Measurements from ENCODE around the gene SFXN5.

SFXN5 gene

GRCh38 chr2:73112026-73112912 is 40.8 kb upstream of the SFXN5 start (continued):
- TF ChIP-seq ZBTB10 (tag by site-specific recombination; IDR thresholded peaks at IDR 0.05) (0 out of 2 replicates have a peak, but pooled peaks have one; percentile 16), ZSCAN5A (tag by site-specific recombination; IDR thresholded peaks at IDR 0.05) (no peak), ZNF10 (tag by site-specific recombination; IDR thresholded peaks at IDR 0.05) (0 out of 2 replicates have a peak, but pooled peaks have one; percentile 15), OVOL3 (tag by site-specific recombination; IDR thresholded peaks at IDR 0.05) (no peak), AEBP2 (tag by site-specific recombination; IDR thresholded peaks at IDR 0.05; ENCODE audit: borderline replicate concordance) (no peak), SP3 (tag by site-specific recombination; IDR thresholded peaks at IDR 0.05) (peak; percentile 32; the same call in 1 of the 2 replicates), MZF1 (tag by site-specific recombination; IDR thresholded peaks at IDR 0.05; ENCODE audit: borderline replicate concordance) (no peak), ZNF140 (tag by site-specific recombination; IDR thresholded peaks at IDR 0.05) (no peak), ZNF792 (tag by site-specific recombination; IDR thresholded peaks at IDR 0.05) (no peak), ZNF433 (tag by site-specific recombination; IDR thresholded peaks at IDR 0.05; ENCODE audit: low read depth) (no peak), ZNF394 (tag by site-specific recombination; IDR thresholded peaks at IDR 0.05; ENCODE audit: borderline replicate concordance) (no peak), KLF7 (tag by site-specific recombination; IDR thresholded peaks at IDR 0.05; ENCODE audit: borderline replicate concordance) (0 out of 2 replicates have a peak, but pooled peaks have one; percentile 22), ZNF404 (tag by site-specific recombination; IDR thresholded peaks at IDR 0.05) (no peak), RBAK (tag by site-specific recombination; IDR thresholded peaks at IDR 0.05) (no peak), ZNF76 (tag by site-specific recombination; IDR thresholded peaks at IDR 0.05; ENCODE audit: borderline replicate concordance, low read depth) (no peak), ZNF362 (tag by site-specific recombination; IDR thresholded peaks at IDR 0.05) (no peak), SP7 (tag by site-specific recombination; IDR thresholded peaks at IDR 0.05) (no peak), ZEB2 (tag by site-specific recombination; IDR thresholded peaks at IDR 0.05) (no peak), ZNF391 (tag by site-specific recombination; IDR thresholded peaks at IDR 0.05; ENCODE audit: borderline replicate concordance, low read depth) (no peak), ZNF501 (tag by site-specific recombination; IDR thresholded peaks at IDR 0.05) (no peak), OSR2 (tag by site-specific recombination; IDR thresholded peaks at IDR 0.05) (no peak), SETDB1 (IDR thresholded peaks at IDR 0.05; ENCODE audit: insufficient read length, low read length) (no peak), ZNF132 (tag by site-specific recombination; IDR thresholded peaks at IDR 0.05; ENCODE audit: borderline replicate concordance) (no peak), BCL11A (tag by site-specific recombination; IDR thresholded peaks at IDR 0.05; ENCODE audit: low read depth) (no peak), ZNF701 (tag by site-specific recombination; IDR thresholded peaks at IDR 0.05) (no peak), ZNF133 (tag by site-specific recombination; IDR thresholded peaks at IDR 0.05) (no peak), ZSCAN16 (tag by site-specific recombination; IDR thresholded peaks at IDR 0.05) (no peak), ZNF580 (tag by site-specific recombination; IDR thresholded peaks at IDR 0.05) (no peak), ZBTB44 (tag by site-specific recombination; IDR thresholded peaks at IDR 0.05) (no peak), ZNF324 (tag by site-specific recombination; IDR thresholded peaks at IDR 0.05) (no peak), ZXDB (tag by site-specific recombination; IDR thresholded peaks at IDR 0.05) (no peak), ZNF354C (tag by site-specific recombination; IDR thresholded peaks at IDR 0.05; ENCODE audit: borderline replicate concordance, low read depth) (no peak)

Data from HEK293 (cell line).